Thymus (tissue), 11 donors: ENCODE data around the gene DNAH6. TPM values are rescaled to one million over a fixed set of nuclear protein-coding genes. Genes with fewer than 3 reads are reported as not detected.
A peak's percentile ranks its signal among the peaks of the same experiment; 100 is the strongest.

ENCODE experiments used
- DNase-seq, 9 donors: peaks; one replicate each; pipeline ENCODE4 v3.0.0-alpha.2; 2013; ENCODE audit warnings: low spot score in 9 of 9, low read depth in 6 of 9, missing footprints in 1 of 9
- H3K27ac ChIP-seq, 2 donors: one replicate each; pipeline ENCODE4 v1.5.1; 2013; ENCODE audit warnings: control low read depth in 1 of 2, low read depth in 1 of 2, low read length in 1 of 2, mild to moderate bottlenecking in 1 of 2, moderate library complexity in 1 of 2
- H3K27me3 ChIP-seq, 2 donors: one replicate each; pipeline ENCODE4 v1.5.1; 2013; ENCODE audit warnings: low read length in 1 of 2; ENCODE audit not compliant: control insufficient read depth in 2 of 2, insufficient read depth in 1 of 2
- H3K36me3 ChIP-seq, 2 donors: one replicate each; pipeline ENCODE4 v1.5.1; 2013; ENCODE audit warnings: low read length in 1 of 2, mild to moderate bottlenecking in 1 of 2, moderate library complexity in 1 of 2; ENCODE audit not compliant: control insufficient read depth in 2 of 2, insufficient read depth in 2 of 2
- H3K4me1 ChIP-seq, 2 donors: one replicate each; pipeline ENCODE4 v1.5.1; 2013; ENCODE audit warnings: low read length in 2 of 2; ENCODE audit not compliant: control insufficient read depth in 2 of 2, insufficient read depth in 2 of 2
- H3K4me3 ChIP-seq, 2 donors: one replicate each; pipeline ENCODE4 v1.5.1; 2013; ENCODE audit warnings: low read length in 2 of 2, control low read depth in 1 of 2, mild to moderate bottlenecking in 1 of 2
- H3K9me3 ChIP-seq, 2 donors: one replicate each; pipeline ENCODE4 v1.5.1; 2013; ENCODE audit warnings: low read length in 1 of 2, mild to moderate bottlenecking in 1 of 2; ENCODE audit not compliant: control insufficient read depth in 2 of 2, insufficient read depth in 1 of 2
- WGBS: extraction: QIAGEN DNeasy Blood & Tissue Kit; methylation state at CpG from one replicate; pipeline ENCODE4 v1.1.7; 2013; 5-methylcytosine and 5-hydroxymethylcytosine counted together
- polyA plus RNA-seq: library from polyadenylated mRNA; stranded (reverse); fragments of 200-250 nt; gene quantifications from one replicate; pipeline ENCODE4 v1.2.3, GENCODE V29; 2013
- total RNA-seq: library from RNA; stranded (reverse); fragments of 120-200 nt; gene quantifications from one replicate; pipeline ENCODE4 v1.2.4, GENCODE V29; 2013
- donor health status: healthy.

DNAH6 gene
- total and polyA plus RNA-seq, 2 donors, result 0.57 to 0.66 TPM

- no peaks in the 10 kb centered on the region for H3K9me3 ChIP-seq
- no peak for DNase-seq
- no peak overlapping the region for H3K4me3 ChIP-seq
- 84% methylated on average over 3 of the region's 3 CpGs for WGBS
- H3K36me3 ChIP-seq, result no peaks in the 10 kb centered on the region
- H3K27ac ChIP-seq, result no peak overlapping the region
- H3K27me3 ChIP-seq, result no peaks in the 10 kb centered on the region
- peaks cover 0 to 8% of the 10 kb centered on the region in 2 donors for H3K4me1 ChIP-seq
Measured at GRCh38 chr2:84779781-84780180, 263.5 kb downstream of the DNAH6 start.

GRCh38 chr2:84781942-84782716 lies 265.8 kb downstream of the DNAH6 start:
- Histone ChIP-seq H3K27me3 (no peaks in the 10 kb centered on the region), H3K36me3 (no peaks in the 10 kb centered on the region), H3K4me3 (no peak overlapping the region), H3K9me3 (no peaks in the 10 kb centered on the region), H3K4me1 (peaks cover 0 to 8% of the 10 kb centered on the region in 2 donors), H3K27ac (peak overlapping the region; percentile 32 to 77)
- 66% methylated on average over 3 of the region's 3 CpGs for WGBS
- DNase-seq, result peak in 7 of 9 donors; percentile 11 to 69 (median 31)

GRCh38 chr2:84782717-84783442 lies 266.6 kb downstream of the DNAH6 start:
- WGBS, result 89% methylated on average over 1 of the region's 1 CpG
- no peaks in the 10 kb centered on the region for H3K27me3 ChIP-seq
- H3K4me1 ChIP-seq, result peaks cover 0 to 8% of the 10 kb centered on the region in 2 donors
- DNase-seq, result peak in 5 of 9 donors; percentile 10 to 63 (median 22)
- H3K36me3 ChIP-seq, result no peaks in the 10 kb centered on the region
- no peaks in the 10 kb centered on the region for H3K9me3 ChIP-seq
- H3K4me3 ChIP-seq, result no peak overlapping the region
- peak overlapping the region; percentile 32 to 77 for H3K27ac ChIP-seq

- 96% methylated on average over 4 of the region's 4 CpGs for WGBS
- Histone ChIP-seq H3K27me3 (no peaks in the 10 kb centered on the region), H3K36me3 (no peaks in the 10 kb centered on the region), H3K27ac (no peak overlapping the region), H3K4me1 (peaks cover 0 to 8% of the 10 kb centered on the region in 2 donors), H3K9me3 (no peaks in the 10 kb centered on the region), H3K4me3 (no peak overlapping the region)
- no peak for DNase-seq
Measured at GRCh38 chr2:84785950-84786349, 269.7 kb downstream of the DNAH6 start.

GRCh38 chr2:84786601-84787000 lies 270.3 kb downstream of the DNAH6 start:
- no peak for DNase-seq
- H3K4me3 ChIP-seq, result no peak overlapping the region

GRCh38 chr2:84788027-84788426 lies 271.7 kb downstream of the DNAH6 start:
- DNase-seq, result no peak
- Histone ChIP-seq H3K27ac (no peak overlapping the region), H3K9me3 (no peaks in the 10 kb centered on the region), H3K36me3 (no peaks in the 10 kb centered on the region), H3K27me3 (no peaks in the 10 kb centered on the region), H3K4me1 (no peaks in the 10 kb centered on the region), H3K4me3 (no peak overlapping the region)
- WGBS, result 100% methylated on average over 1 of the region's 1 CpG

More at GRCh38 chr2:84786601-84787000, 270.3 kb downstream of the DNAH6 start:
- Histone ChIP-seq H3K9me3 (no peaks in the 10 kb centered on the region), H3K27me3 (no peaks in the 10 kb centered on the region), H3K27ac (no peak overlapping the region), H3K36me3 (no peaks in the 10 kb centered on the region), H3K4me1 (peaks cover 0 to 8% of the 10 kb centered on the region in 2 donors)

GRCh38 chr2:84788498-84788897 lies 272.2 kb downstream of the DNAH6 start:
- Histone ChIP-seq H3K9me3 (no peaks in the 10 kb centered on the region), H3K27ac (no peak overlapping the region), H3K4me3 (no peak overlapping the region), H3K27me3 (no peaks in the 10 kb centered on the region), H3K36me3 (no peaks in the 10 kb centered on the region), H3K4me1 (no peaks in the 10 kb centered on the region)
- WGBS, result 92% methylated on average over 3 of the region's 3 CpGs
- no peak for DNase-seq

- Histone ChIP-seq H3K27ac (no peak overlapping the region), H3K36me3 (no peaks in the 10 kb centered on the region), H3K4me1 (no peaks in the 10 kb centered on the region), H3K27me3 (no peaks in the 10 kb centered on the region), H3K9me3 (no peaks in the 10 kb centered on the region), H3K4me3 (no peak overlapping the region)
- no peak for DNase-seq
- 99% methylated on average over 6 of the region's 6 CpGs for WGBS
Measured at GRCh38 chr2:84792856-84793522, 276.7 kb downstream of the DNAH6 start.

GRCh38 chr2:84793641-84794040 lies 277.3 kb downstream of the DNAH6 start:
- Histone ChIP-seq H3K4me1 (no peaks in the 10 kb centered on the region), H3K27me3 (no peaks in the 10 kb centered on the region), H3K36me3 (no peaks in the 10 kb centered on the region), H3K27ac (no peak overlapping the region), H3K9me3 (no peaks in the 10 kb centered on the region), H3K4me3 (no peak overlapping the region)
- DNase-seq, result no peak
- WGBS, result 91% methylated on average over 4 of the region's 4 CpGs
